ENCODE data around the gene LRP2. TPM values are rescaled to one million over a fixed set of nuclear protein-coding genes. Genes with fewer than 3 reads are reported as not detected.
A peak's percentile ranks its signal among the peaks of the same experiment; 100 is the strongest.
"Not testable (repeated sequence)": the region's sequence is repeated elsewhere in the genome, so short reads cannot be mapped to it uniquely, and the experiment has no call there.

LRP2 gene
- total RNA-seq, 2 donors from 2014 or later: 0.05 TPM; not detected in 1

DNA sequence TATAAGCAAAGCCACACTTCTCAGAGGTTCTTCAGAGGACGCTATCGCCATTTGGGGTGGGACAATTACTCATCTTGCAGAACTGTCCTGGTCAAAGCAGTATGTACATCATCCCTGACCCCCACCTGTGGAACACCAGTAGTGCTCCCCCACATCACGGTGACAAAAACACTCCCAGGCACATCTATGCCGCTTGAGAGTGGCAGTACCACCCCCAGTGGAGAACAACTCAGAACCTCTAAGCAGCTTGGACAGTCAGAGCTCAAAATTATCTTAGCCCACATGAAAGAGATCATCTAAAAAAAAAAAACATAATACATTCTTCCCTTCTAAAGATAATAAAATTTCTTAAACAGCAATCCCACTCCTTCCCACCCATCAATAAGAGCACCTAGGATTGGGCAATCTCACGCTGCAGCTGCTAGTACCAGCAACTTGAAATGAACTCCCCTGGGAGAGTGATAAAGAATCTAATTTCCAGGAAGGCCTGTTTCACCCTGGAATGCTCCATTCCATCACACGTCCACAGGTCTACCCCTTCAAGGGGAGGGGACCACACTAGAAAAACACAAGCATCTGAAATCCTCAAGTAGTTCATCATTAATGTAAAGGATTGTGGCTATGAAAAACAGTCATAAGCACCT is 31.7 kb downstream of the LRP2 start:
- Mint-ChIP-seq H3K4me3 (no peak overlapping the region), H3K27ac (no peak overlapping the region), H3K36me3 (no peaks in the 10 kb centered on the region), H3K27me3 (peaks cover 9 to 11% of the 10 kb centered on the region in 2 donors), H3K9me3 (no peaks in the 10 kb centered on the region), H3K4me1 (ENCODE audit: low read depth in 2 of 2) (no peaks in the 10 kb centered on the region)
- DNase-seq (ENCODE audit: low spot score) (no peak), ATAC-seq (peak in 1 of 2 donors; percentile 40)

- Mint-ChIP-seq H3K27ac (no peak overlapping the region), H3K36me3 (no peaks in the 10 kb centered on the region), H3K4me3 (no peak overlapping the region), H3K4me1 (ENCODE audit: low read depth in 2 of 2) (no peaks in the 10 kb centered on the region), H3K9me3 (no peaks in the 10 kb centered on the region), H3K27me3 (peaks cover 9 to 11% of the 10 kb centered on the region in 2 donors)
- DNase-seq (ENCODE audit: low spot score): no peak
- ATAC-seq: no peak
These were observed 32.4 kb downstream of the LRP2 start for GRCh38 chr2:169329688-169330554.

- no peak for ATAC-seq
These were observed 33.5 kb downstream of the LRP2 start for GRCh38 chr2:169328785-169329184.

DNA sequence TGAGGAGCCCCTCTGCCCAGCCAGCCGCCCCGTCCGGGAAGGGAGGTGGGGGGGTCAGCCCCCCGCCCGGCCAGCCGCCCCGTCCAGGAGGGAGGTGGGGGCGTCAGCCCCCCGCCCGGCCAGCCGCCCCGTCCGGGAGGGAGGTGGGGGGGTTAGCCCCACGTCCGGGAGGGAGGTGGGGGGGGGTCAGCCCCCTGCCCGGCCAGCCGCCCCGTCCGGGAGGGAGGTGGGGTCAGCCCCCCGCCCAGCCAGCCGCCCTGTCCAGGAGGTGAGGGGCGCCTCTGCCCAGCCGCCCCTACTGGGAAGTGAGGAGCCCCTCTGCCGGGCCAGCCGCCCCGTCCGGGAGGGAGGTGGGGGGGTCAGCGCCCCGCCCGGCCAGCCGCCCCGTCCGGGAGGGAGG is 34.5 kb downstream of the LRP2 start:
- not testable (repeated sequence) for H3K36me3 Mint-ChIP-seq; H3K27ac Mint-ChIP-seq; DNase-seq (ENCODE audit: low spot score); ATAC-seq; H3K4me3 Mint-ChIP-seq; H3K4me1 Mint-ChIP-seq (ENCODE audit: low read depth in 2 of 2); H3K9me3 Mint-ChIP-seq
- H3K27me3 Mint-ChIP-seq: peaks cover 12 to 20% of the 10 kb centered on the region in 2 donors

More at GRCh38 chr2:169328785-169329184, 33.5 kb downstream of the LRP2 start:
- DNase-seq (ENCODE audit: low spot score): no peak
- H3K9me3 Mint-ChIP-seq: no peaks in the 10 kb centered on the region
- H3K4me1 Mint-ChIP-seq (ENCODE audit: low read depth in 2 of 2): no peaks in the 10 kb centered on the region
- H3K4me3 Mint-ChIP-seq: no peak overlapping the region
- H3K27ac Mint-ChIP-seq: no peak overlapping the region
- no peaks in the 10 kb centered on the region for H3K36me3 Mint-ChIP-seq
- peaks cover 11 to 14% of the 10 kb centered on the region in 2 donors for H3K27me3 Mint-ChIP-seq

DNA sequence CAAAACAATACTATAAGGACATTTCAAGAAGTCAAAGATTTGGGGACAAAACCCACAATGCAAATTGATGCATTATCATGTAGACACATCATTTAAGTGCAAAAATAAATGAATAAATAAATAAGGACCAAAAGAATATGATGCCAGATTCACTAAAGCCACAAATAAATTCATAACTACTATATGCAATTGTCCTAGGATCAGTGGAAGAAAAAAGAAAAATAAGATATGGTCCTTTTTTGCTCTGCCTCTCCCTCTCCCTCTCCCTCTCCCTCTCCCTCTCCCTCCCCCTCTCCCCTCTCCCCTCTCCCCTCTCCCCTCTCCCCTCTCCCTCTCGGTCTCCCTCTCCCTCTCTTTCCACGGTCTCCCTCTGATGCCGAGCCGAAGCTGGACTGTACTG is 36.4 kb downstream of the LRP2 start:
- not testable (repeated sequence) for H3K27ac Mint-ChIP-seq; H3K4me1 Mint-ChIP-seq (ENCODE audit: low read depth in 2 of 2); H3K36me3 Mint-ChIP-seq; H3K4me3 Mint-ChIP-seq; DNase-seq (ENCODE audit: low spot score); ATAC-seq; H3K9me3 Mint-ChIP-seq
- H3K27me3 Mint-ChIP-seq: peaks cover 12 to 20% of the 10 kb centered on the region in 2 donors

DNA sequence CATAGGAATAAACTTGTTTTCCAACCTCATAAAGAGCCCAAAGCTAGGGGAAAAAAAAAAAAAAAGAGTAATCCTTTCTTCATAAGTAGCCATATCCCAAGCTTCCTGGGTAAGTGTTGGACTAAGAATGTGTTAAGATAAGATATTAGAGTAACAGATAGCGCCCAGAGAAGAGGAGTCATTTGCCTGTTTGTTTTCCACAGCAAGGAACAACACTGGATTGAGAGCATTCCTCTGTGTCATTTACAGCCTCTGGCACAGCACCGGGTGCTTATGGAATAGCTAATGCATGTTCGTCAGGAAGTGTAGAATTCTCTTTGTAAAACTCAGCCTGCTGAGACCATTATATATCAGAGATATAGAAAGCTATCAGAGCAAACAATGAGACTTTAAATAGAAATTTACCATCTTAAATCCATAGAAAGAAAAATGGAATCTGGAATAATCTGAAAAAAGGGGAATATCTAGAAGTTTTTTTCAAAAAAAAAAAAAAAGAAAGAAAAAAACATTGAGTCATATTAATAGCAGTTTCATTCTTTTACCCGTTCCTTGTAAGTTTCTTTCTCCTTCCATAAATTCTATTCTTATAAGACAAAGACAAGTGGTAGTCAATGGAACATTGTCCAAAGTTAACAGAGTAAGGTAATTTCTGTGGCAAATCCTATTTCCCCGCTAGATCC is 37.6 kb downstream of the LRP2 start:
- Mint-ChIP-seq H3K4me1 (ENCODE audit: low read depth in 2 of 2) (no peaks in the 10 kb centered on the region), H3K36me3 (no peaks in the 10 kb centered on the region), H3K27ac (no peak overlapping the region), H3K27me3 (peaks cover 7 to 20% of the 10 kb centered on the region in 2 donors), H3K4me3 (no peak overlapping the region), H3K9me3 (no peaks in the 10 kb centered on the region)
- ATAC-seq: no peak
- no peak for DNase-seq (ENCODE audit: low spot score)

DNA sequence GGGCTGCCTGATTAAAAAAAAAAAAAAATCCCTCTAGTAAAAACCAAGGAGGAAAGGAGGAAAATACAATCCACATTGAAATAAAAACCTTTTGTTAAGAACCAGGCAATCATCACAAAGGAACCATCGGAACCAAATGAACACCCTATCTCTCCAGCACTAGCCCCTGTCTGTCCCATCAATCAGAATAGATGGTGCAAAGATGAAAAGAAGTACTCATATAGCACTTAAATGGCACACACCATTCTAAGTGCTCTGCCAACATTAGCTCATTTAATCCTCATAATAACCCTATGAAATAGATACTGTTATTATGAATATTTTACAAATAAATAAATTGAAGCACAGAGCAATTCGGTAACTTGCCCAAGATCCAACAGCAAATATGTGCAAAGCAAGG is 38.5 kb downstream of the LRP2 start:
- Mint-ChIP-seq H3K27me3 (peaks cover 4 to 14% of the 10 kb centered on the region in 2 donors), H3K9me3 (no peaks in the 10 kb centered on the region), H3K4me3 (no peak overlapping the region), H3K4me1 (ENCODE audit: low read depth in 2 of 2) (no peaks in the 10 kb centered on the region), H3K27ac (no peak overlapping the region), H3K36me3 (no peaks in the 10 kb centered on the region)
- DNase-seq (ENCODE audit: low spot score) (no peak), ATAC-seq (no peak)

GRCh38 chr2:169320561-169320960 is 41.8 kb downstream of the LRP2 start:
- peaks cover 3% of the 10 kb centered on the region for H3K9me3 Mint-ChIP-seq
- H3K27me3 Mint-ChIP-seq: peaks cover 6 to 25% of the 10 kb centered on the region in 2 donors
- H3K27ac Mint-ChIP-seq: no peak overlapping the region
- ATAC-seq (no peak), DNase-seq (ENCODE audit: low spot score) (no peak)
- no peaks in the 10 kb centered on the region for H3K36me3 Mint-ChIP-seq
- no peak overlapping the region for H3K4me3 Mint-ChIP-seq
- no peaks in the 10 kb centered on the region for H3K4me1 Mint-ChIP-seq (ENCODE audit: low read depth in 2 of 2)

GRCh38 chr2:169315357-169315756 is 47.0 kb downstream of the LRP2 start:
- Mint-ChIP-seq H3K9me3 (peaks cover 16% of the 10 kb centered on the region), H3K4me3 (no peak overlapping the region), H3K4me1 (ENCODE audit: low read depth in 2 of 2) (no peaks in the 10 kb centered on the region), H3K36me3 (no peaks in the 10 kb centered on the region), H3K27me3 (peaks cover 15 to 34% of the 10 kb centered on the region in 2 donors), H3K27ac (no peak overlapping the region)
- no peak for ATAC-seq
- DNase-seq (ENCODE audit: low spot score): no peak

GRCh38 chr2:169308349-169308748 is 54.0 kb downstream of the LRP2 start:
- H3K4me1 Mint-ChIP-seq (ENCODE audit: low read depth in 2 of 2); H3K27ac Mint-ChIP-seq; H3K36me3 Mint-ChIP-seq; DNase-seq (ENCODE audit: low spot score); H3K4me3 Mint-ChIP-seq; ATAC-seq: not testable (repeated sequence)
- Mint-ChIP-seq H3K27me3 (peaks cover 12 to 20% of the 10 kb centered on the region in 2 donors), H3K9me3 (peaks cover 15% of the 10 kb centered on the region)

GRCh38 chr2:169304689-169305088 is 57.6 kb downstream of the LRP2 start:
- not testable (repeated sequence) for H3K36me3 Mint-ChIP-seq; H3K27ac Mint-ChIP-seq; ATAC-seq; DNase-seq (ENCODE audit: low spot score); H3K4me3 Mint-ChIP-seq; H3K9me3 Mint-ChIP-seq; H3K4me1 Mint-ChIP-seq (ENCODE audit: low read depth in 2 of 2)
- H3K27me3 Mint-ChIP-seq: peaks cover 7 to 15% of the 10 kb centered on the region in 2 donors

DNA sequence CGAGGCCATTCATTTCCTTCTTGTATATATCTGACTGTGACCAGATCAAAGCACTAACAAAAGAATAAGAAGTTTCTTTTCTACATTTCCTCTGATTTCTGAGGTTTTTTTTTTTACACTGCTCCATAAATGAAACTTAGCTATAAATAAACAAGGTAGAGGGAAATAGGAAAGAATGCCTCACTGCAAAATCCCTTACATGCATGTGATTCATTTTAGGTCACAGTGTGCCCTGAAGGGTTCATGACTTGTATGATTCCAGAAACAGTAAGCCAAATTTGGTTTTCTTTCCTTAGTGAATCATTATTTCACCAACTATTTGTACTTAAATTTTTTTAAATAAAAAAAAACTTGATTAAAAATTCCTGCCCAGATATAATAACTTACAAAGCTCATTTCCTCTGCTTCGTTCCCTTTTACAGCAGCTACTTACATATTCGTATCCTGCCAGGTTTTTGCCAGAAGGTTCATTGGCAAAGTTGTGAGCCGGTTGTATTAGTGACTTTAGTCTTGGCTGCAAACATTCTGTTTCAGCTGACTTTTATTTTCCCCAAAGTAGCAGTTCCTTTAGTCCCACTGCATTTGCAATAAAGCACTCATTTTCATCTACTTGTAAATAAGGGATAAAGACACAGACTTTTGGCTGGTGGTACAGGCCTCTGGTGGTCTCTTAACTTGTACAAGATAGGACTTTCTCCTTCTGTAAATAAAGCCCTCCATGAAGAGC is 58.6 kb downstream of the LRP2 start:
- no peak for DNase-seq (ENCODE audit: low spot score)
- Mint-ChIP-seq H3K27me3 (peaks cover 7 to 15% of the 10 kb centered on the region in 2 donors), H3K9me3 (peaks cover 2% of the 10 kb centered on the region), H3K4me3 (no peak overlapping the region), H3K36me3 (no peaks in the 10 kb centered on the region), H3K4me1 (ENCODE audit: low read depth in 2 of 2) (no peaks in the 10 kb centered on the region), H3K27ac (no peak overlapping the region)
- no peak for ATAC-seq

DNA sequence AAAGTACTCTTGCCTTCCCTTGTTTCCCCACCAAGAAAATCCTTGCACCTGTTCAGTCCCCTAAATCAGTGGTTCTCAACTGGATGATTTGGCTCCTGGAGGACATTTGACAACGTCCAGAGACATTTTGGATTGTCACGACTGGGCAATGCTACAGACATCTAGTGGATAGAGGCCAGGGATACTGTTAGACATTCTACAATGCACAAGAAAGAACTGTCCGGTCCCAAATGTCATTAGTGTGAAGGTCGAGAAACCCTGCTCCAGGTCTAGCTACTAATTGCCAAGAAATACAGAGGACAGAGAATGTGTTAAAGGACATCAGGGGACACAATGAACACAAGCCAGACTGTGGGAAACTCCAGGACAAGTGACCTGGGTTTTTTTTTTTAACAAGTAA is 60.0 kb downstream of the LRP2 start:
- peaks cover 2% of the 10 kb centered on the region for H3K9me3 Mint-ChIP-seq
- ATAC-seq: no peak
- H3K27ac Mint-ChIP-seq: no peak overlapping the region
- no peaks in the 10 kb centered on the region for H3K4me1 Mint-ChIP-seq (ENCODE audit: low read depth in 2 of 2)
- peaks cover 15 to 27% of the 10 kb centered on the region in 2 donors for H3K27me3 Mint-ChIP-seq
- H3K4me3 Mint-ChIP-seq: no peak overlapping the region
- no peaks in the 10 kb centered on the region for H3K36me3 Mint-ChIP-seq
- no peak for DNase-seq (ENCODE audit: low spot score)

All from natural killer cell treated with Interleukin-12 subunit alpha and Interleukin-12 subunit beta and Interleukin-15 and Interleukin-18, amount 100 ng/mL, for 72 hours (primary cell).